Neural progenitor cell (in vitro differentiated cells): ENCODE data around the gene DOCK10. TPM values are rescaled to one million over a fixed set of nuclear protein-coding genes. Genes with fewer than 3 reads are reported as not detected.

Source experiments
- DNase-seq: peaks from one replicate; pipeline ENCODE4 v3.0.0-alpha.2; 2016; ENCODE audit warnings: low spot score
- H2AFZ ChIP-seq: fragments of 200-600 bp; sonication (generic); replicated peaks from 2 replicates; pipeline ENCODE4 v1.6.1; 2016; ENCODE audit warnings: antibody characterized with exemption
- H3F3A ChIP-seq: fragments of 200-600 bp; sonication (generic); 2 replicates; pipeline ENCODE4 v1.6.1; 2016; ENCODE audit warnings: antibody characterized with exemption, low read depth
- H3K27ac ChIP-seq: fragments of 200-600 bp; sonication (generic); 2 replicates; pipeline ENCODE4 v1.5.1; 2016; ENCODE audit warnings: mild to moderate bottlenecking
- H3K27me3 ChIP-seq: fragments of 200-600 bp; sonication (generic); 2 replicates; pipeline ENCODE4 v1.6.1; 2016; ENCODE audit warnings: mild to moderate bottlenecking, moderate library complexity
- H3K36me3 ChIP-seq: fragments of 200-600 bp; sonication (generic); 2 replicates; pipeline ENCODE4 v1.5.1; 2016
- H3K4me1 ChIP-seq: fragments of 200-600 bp; sonication (generic); 2 replicates; pipeline ENCODE4 v1.6.1; 2016; ENCODE audit warnings: mixed run types
- H3K4me2 ChIP-seq: fragments of 200-600 bp; sonication (generic); 2 replicates; pipeline ENCODE4 v1.6.1; 2016
- H3K4me3 ChIP-seq: fragments of 200-600 bp; sonication (generic); 2 replicates; pipeline ENCODE4 v1.5.1; 2016
- H3K79me2 ChIP-seq: fragments of 200-600 bp; sonication (generic); 2 replicates; pipeline ENCODE4 v1.6.1; 2016; ENCODE audit warnings: low read depth
- H3K9ac ChIP-seq: fragments of 200-600 bp; sonication (generic); 2 replicates; pipeline ENCODE4 v1.6.1; 2016
- H3K9me3 ChIP-seq: fragments of 200-600 bp; sonication (generic); 2 replicates; pipeline ENCODE4 v1.5.1; 2016; ENCODE audit warnings: low read depth
- H4K20me1 ChIP-seq: fragments of 200-600 bp; sonication (generic); 2 replicates; pipeline ENCODE4 v1.6.1; 2016; ENCODE audit warnings: low read depth
- H3K27ac Mint-ChIP-seq: 3 replicates; pipeline ENCODE4 v1.8.0; 2021; ENCODE audit warnings: mixed read lengths
- H3K27me3 Mint-ChIP-seq: 2 replicates; pipeline ENCODE4 v1.8.0; 2022; ENCODE audit warnings: low read depth, mild to moderate bottlenecking, inconsistent platforms, moderate library complexity, mixed read lengths; ENCODE audit not compliant: insufficient read depth
- H3K36me3 Mint-ChIP-seq: 3 replicates; pipeline ENCODE4 v1.8.0; 2021; ENCODE audit warnings: mixed read lengths
- H3K4me1 Mint-ChIP-seq: 3 replicates; pipeline ENCODE4 v1.8.0; 2021; ENCODE audit warnings: mixed read lengths
- H3K4me3 Mint-ChIP-seq: 3 replicates; pipeline ENCODE4 v1.8.0; 2021; ENCODE audit warnings: mild to moderate bottlenecking, moderate library complexity, mixed read lengths
- H3K9me3 Mint-ChIP-seq: 3 replicates; pipeline ENCODE4 v1.8.0; 2020; ENCODE audit warnings: mixed read lengths
- EZH2 ChIP-seq: fragments of 200-600 bp; sonication (generic); IDR thresholded peaks from 2 replicates; pipeline ENCODE4 v1.6.1; 2017; ENCODE audit warnings: antibody characterized with exemption, mild to moderate bottlenecking, moderate library complexity
- EZH2phosphoT487 ChIP-seq: fragments of 200-600 bp; sonication (generic); IDR thresholded peaks from 2 replicates; pipeline ENCODE4 v1.6.1; 2017; ENCODE audit warnings: antibody characterized with exemption
- total RNA-seq: library from RNA; depleted of rRNA; stranded (reverse); fragments of >200 nt; gene quantifications from 2 replicates; pipeline ENCODE4 v1.2.3, GENCODE V29; 2015; ENCODE audit warnings: low replicate concordance
- TF ChIP-seq, protein P1 (sequence below): fragments of 200-600 bp; sonication (generic); IDR thresholded peaks from 2 replicates; pipeline ENCODE4 v1.5.1; 2017; ENCODE audit warnings: antibody characterized with exemption, mild to moderate bottlenecking

Gene DOCK10
- total RNA-seq, 1 donor from 2014 or later: 1.1 TPM

GRCh38 chr2:225032246-225032645, 10.0 kb downstream of the DOCK10 start:
- no peak overlapping the region for H3K4me3 ChIP-seq
- no peak overlapping the region for H3K9ac ChIP-seq
- Mint-ChIP-seq H3K4me1 (peaks cover 7% of the 10 kb centered on the region), H3K27ac (no peak overlapping the region), H3K36me3 (peaks cover 4% of the 10 kb centered on the region), H3K4me3 (no peak overlapping the region), H3K9me3 (no peaks in the 10 kb centered on the region), H3K27me3 (no peaks in the 10 kb centered on the region)
- no peaks in the 10 kb centered on the region for H3K27me3 ChIP-seq
- H3K9me3 ChIP-seq: no peaks in the 10 kb centered on the region
- no peaks in the 10 kb centered on the region for H3K4me1 ChIP-seq
- no peaks in the 10 kb centered on the region for H3F3A ChIP-seq
- no peak overlapping the region for H2AFZ ChIP-seq
- no peak overlapping the region for H3K27ac ChIP-seq
- H4K20me1 ChIP-seq: no peaks in the 10 kb centered on the region
- no peak for TF ChIP-seq EZH2phosphoT487
- TF ChIP-seq, protein P1, sequence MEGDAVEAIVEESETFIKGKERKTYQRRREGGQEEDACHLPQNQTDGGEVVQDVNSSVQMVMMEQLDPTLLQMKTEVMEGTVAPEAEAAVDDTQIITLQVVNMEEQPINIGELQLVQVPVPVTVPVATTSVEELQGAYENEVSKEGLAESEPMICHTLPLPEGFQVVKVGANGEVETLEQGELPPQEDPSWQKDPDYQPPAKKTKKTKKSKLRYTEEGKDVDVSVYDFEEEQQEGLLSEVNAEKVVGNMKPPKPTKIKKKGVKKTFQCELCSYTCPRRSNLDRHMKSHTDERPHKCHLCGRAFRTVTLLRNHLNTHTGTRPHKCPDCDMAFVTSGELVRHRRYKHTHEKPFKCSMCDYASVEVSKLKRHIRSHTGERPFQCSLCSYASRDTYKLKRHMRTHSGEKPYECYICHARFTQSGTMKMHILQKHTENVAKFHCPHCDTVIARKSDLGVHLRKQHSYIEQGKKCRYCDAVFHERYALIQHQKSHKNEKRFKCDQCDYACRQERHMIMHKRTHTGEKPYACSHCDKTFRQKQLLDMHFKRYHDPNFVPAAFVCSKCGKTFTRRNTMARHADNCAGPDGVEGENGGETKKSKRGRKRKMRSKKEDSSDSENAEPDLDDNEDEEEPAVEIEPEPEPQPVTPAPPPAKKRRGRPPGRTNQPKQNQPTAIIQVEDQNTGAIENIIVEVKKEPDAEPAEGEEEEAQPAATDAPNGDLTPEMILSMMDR: no peak
- TF ChIP-seq EZH2: no peak
- no peak for DNase-seq
- no peaks in the 10 kb centered on the region for H3K79me2 ChIP-seq
- no peak overlapping the region for H3K4me2 ChIP-seq
- no peaks in the 10 kb centered on the region for H3K36me3 ChIP-seq

DNA sequence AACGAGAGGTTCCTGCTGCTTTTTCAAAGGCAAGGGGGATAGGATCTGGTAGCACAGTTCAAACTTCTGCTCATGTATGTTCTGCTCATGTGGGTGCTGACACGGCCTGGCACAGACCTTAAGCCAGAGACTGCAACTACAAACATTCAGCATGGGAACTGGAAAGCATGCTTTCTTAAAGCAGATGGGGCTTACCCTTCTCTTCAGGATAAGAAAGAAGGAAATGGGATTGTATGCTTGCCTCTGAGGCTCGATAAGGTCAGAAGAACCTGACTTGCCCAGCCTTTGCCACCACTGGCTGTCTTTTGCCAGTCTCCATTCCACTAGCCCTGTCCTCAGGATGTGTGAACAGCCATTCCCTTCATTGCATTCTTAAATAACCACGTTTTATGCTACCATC, 10.7 kb downstream of the DOCK10 start:
- Histone ChIP-seq H3K79me2 (no peaks in the 10 kb centered on the region), H4K20me1 (no peaks in the 10 kb centered on the region), H2AFZ (no peak overlapping the region)

GRCh38 chr2:225030893-225031292, 11.4 kb downstream of the DOCK10 start:
- Mint-ChIP-seq H3K27ac (no peak overlapping the region), H3K4me1 (peaks cover 7% of the 10 kb centered on the region)
- H3K79me2 ChIP-seq: no peaks in the 10 kb centered on the region

More for the DNA sequence above, 10.7 kb downstream of the DOCK10 start:
- Histone ChIP-seq H3K36me3 (no peaks in the 10 kb centered on the region), H3K4me2 (no peak overlapping the region), H3K27me3 (no peaks in the 10 kb centered on the region), H3K4me3 (no peak overlapping the region), H3F3A (no peaks in the 10 kb centered on the region), H3K27ac (no peak overlapping the region), H3K4me1 (no peaks in the 10 kb centered on the region), H3K9me3 (no peaks in the 10 kb centered on the region), H3K9ac (no peak overlapping the region)
- Mint-ChIP-seq H3K4me1 (peaks cover 7% of the 10 kb centered on the region), H3K27ac (no peak overlapping the region), H3K27me3 (no peaks in the 10 kb centered on the region), H3K9me3 (no peaks in the 10 kb centered on the region), H3K4me3 (no peak overlapping the region), H3K36me3 (peaks cover 4% of the 10 kb centered on the region)
- no peak for DNase-seq
- no peak for TF ChIP-seq EZH2
- TF ChIP-seq, protein P1: no peak
- no peak for TF ChIP-seq EZH2phosphoT487

More at GRCh38 chr2:225030893-225031292, 11.4 kb downstream of the DOCK10 start:
- peaks cover 4% of the 10 kb centered on the region for H3K36me3 Mint-ChIP-seq
- no peak overlapping the region for H3K4me3 ChIP-seq
- no peaks in the 10 kb centered on the region for H3K4me1 ChIP-seq
- H2AFZ ChIP-seq: no peak overlapping the region
- H4K20me1 ChIP-seq: no peaks in the 10 kb centered on the region
- H3K9ac ChIP-seq: no peak overlapping the region
- no peak overlapping the region for H3K27ac ChIP-seq
- no peaks in the 10 kb centered on the region for H3F3A ChIP-seq
- no peaks in the 10 kb centered on the region for H3K27me3 ChIP-seq
- H3K9me3 Mint-ChIP-seq: no peaks in the 10 kb centered on the region
- no peaks in the 10 kb centered on the region for H3K36me3 ChIP-seq
- no peak for DNase-seq
- no peak overlapping the region for H3K4me3 Mint-ChIP-seq
- H3K27me3 Mint-ChIP-seq: no peaks in the 10 kb centered on the region
- TF ChIP-seq EZH2: no peak
- TF ChIP-seq, protein P1: no peak
- TF ChIP-seq EZH2phosphoT487: no peak
- no peak overlapping the region for H3K4me2 ChIP-seq
- H3K9me3 ChIP-seq: no peaks in the 10 kb centered on the region
